ENCODE results near the gene WSB1.

The WSB1 gene

DNA sequence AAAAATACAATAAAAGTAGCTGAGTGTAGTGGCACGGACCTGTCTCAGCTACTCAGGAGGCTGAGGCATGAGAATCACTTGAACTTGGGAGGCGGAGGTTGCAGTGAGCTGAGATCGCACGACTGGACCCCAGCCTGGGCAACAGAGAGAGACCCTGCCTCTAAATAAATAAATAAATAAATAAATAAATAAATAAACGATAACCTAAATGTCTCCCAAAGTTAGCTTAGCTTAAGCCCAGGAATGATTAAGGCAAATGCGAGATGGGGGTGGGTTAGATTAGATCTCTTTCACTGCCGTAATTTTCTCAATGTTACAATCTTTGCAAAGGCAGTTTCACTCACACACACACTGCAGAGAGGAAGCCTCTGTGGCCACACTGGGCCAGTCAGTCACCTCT is 46.7 kb downstream of the WSB1 start:
- H3K9me3 ChIP-seq (ENCODE audit: control extremely low read depth in 1 of 5, control insufficient read depth in 4 of 5, insufficient read depth in 2 of 5, low read depth in 1 of 5, low read length in 4 of 5): peaks cover 0 to 3% (median 0%) of the 10 kb centered on the region in 5 experiments
- no peak overlapping the region for H3K27ac ChIP-seq (ENCODE audit: insufficient read depth in 1 of 2, low read depth in 1 of 2, low read length in 2 of 2, poor library complexity in 1 of 2, severe bottlenecking in 2 of 2)
- ChIA-PET CTCF (interaction anchor here (0.8 to 6.2 kb wide), 4 partner anchors 7 to 116 kb away, joined by 3 to 34 read pairs (median 4); partner anchors contain the start of gene KSR1), POLR2A (no interaction called here)
- H3K27me3 ChIP-seq (replicated peaks in 2 of 5; ENCODE audit: control insufficient read depth in 4 of 5, insufficient read depth in 5 of 5, low read length in 4 of 5): no peaks in the 10 kb centered on the region
- H3K4me3 ChIP-seq (ENCODE audit: control insufficient read depth in 1 of 7, extremely low read depth in 1 of 7, insufficient read depth in 4 of 7, low read depth in 2 of 7, low read length in 6 of 7): no peak overlapping the region
- H3K4me1 ChIP-seq (ENCODE audit: control extremely low read depth in 1 of 4, control insufficient read depth in 4 of 4, insufficient read depth in 4 of 4, low read length in 3 of 4): peaks cover 0 to 59% (median 40%) of the 10 kb centered on the region in 4 experiments
- peak in 1 of 3 donors; percentile 35 for DNase-seq
- H3K36me3 ChIP-seq (ENCODE audit: control insufficient read depth in 4 of 4, insufficient read depth in 4 of 4, low read length in 3 of 4): no peaks in the 10 kb centered on the region
- WGBS (ENCODE audit: insufficient coverage): 60% methylated on average over 1 of the region's 7 CpGs

DNA sequence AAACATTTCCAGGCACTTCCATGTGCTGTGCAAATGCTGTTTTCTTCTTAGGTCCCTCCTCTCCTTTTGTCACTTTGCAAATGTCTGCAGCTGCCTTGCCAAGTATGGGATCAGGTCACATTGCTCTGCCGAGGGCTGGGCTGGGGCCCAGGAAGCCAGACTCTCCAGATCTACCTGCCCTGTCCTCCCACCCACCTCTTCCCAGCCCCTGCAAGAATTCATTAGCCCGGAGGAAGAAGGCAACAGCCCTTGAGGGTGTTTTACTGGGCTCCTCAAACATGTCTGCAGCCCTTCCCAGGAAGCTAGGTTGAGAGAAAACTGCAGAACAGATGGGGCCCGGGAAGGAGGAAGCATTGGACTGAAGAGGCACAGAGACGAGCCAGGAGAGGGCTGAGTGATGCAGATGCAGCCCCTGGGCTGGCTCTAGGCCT is 47.1 kb downstream of the WSB1 start:
- POLR2A ChIA-PET: no interaction called here
- no peak for DNase-seq
- H3K27me3 ChIP-seq (replicated peaks in 2 of 5; ENCODE audit: control insufficient read depth in 4 of 5, insufficient read depth in 5 of 5, low read length in 4 of 5): no peaks in the 10 kb centered on the region

DNA sequence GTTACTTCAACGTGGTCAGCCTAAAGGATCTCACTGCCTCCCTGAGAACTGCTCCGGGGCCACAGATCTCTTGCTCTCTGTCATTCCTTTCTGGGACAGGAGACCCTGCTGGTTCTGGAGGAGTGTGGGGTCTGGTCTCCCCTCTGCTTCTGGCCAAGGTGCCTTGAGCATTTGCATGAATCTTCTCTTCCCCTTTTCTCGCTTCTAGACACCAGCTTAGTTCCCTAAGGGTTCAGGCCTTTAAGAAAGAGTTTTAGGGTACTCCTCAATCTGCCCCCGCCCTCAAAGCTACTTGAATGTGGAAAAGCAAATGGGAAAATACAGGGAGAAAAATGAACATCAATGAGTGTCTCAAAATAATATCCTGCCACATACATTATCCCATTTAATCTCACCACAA is 48.1 kb downstream of the WSB1 start:
- peaks cover 0 to 3% (median 0%) of the 10 kb centered on the region in 5 experiments for H3K9me3 ChIP-seq (ENCODE audit: control extremely low read depth in 1 of 5, control insufficient read depth in 4 of 5, insufficient read depth in 2 of 5, low read depth in 1 of 5, low read length in 4 of 5)
- CTCF ChIA-PET: interaction anchor here (2.1 to 6.2 kb wide), 2 partner anchors 9 to 98 kb away, joined by 4 to 34 read pairs; no protein-coding TSS in a partner anchor
- H3K4me3 ChIP-seq (ENCODE audit: control insufficient read depth in 1 of 7, extremely low read depth in 1 of 7, insufficient read depth in 4 of 7, low read depth in 2 of 7, low read length in 6 of 7): no peak overlapping the region
- peaks cover 0 to 68% (median 42%) of the 10 kb centered on the region in 4 experiments for H3K4me1 ChIP-seq (ENCODE audit: control extremely low read depth in 1 of 4, control insufficient read depth in 4 of 4, insufficient read depth in 4 of 4, low read length in 3 of 4)
- H3K27ac ChIP-seq (ENCODE audit: insufficient read depth in 1 of 2, low read depth in 1 of 2, low read length in 2 of 2, poor library complexity in 1 of 2, severe bottlenecking in 2 of 2): no peak overlapping the region
- POLR2A ChIA-PET: no interaction called here
- peak in 2 of 3 donors; percentile 30 to 34 for DNase-seq
- WGBS (ENCODE audit: insufficient coverage): 92% methylated on average over 2 of the region's 4 CpGs
- no peaks in the 10 kb centered on the region for H3K27me3 ChIP-seq (replicated peaks in 2 of 5; ENCODE audit: control insufficient read depth in 4 of 5, insufficient read depth in 5 of 5, low read length in 4 of 5)
- no peaks in the 10 kb centered on the region for H3K36me3 ChIP-seq (ENCODE audit: control insufficient read depth in 4 of 4, insufficient read depth in 4 of 4, low read length in 3 of 4)

More for the DNA sequence above, 47.1 kb downstream of the WSB1 start:
- no peak overlapping the region for H3K4me3 ChIP-seq (ENCODE audit: control insufficient read depth in 1 of 7, extremely low read depth in 1 of 7, insufficient read depth in 4 of 7, low read depth in 2 of 7, low read length in 6 of 7)
- H3K9me3 ChIP-seq (ENCODE audit: control extremely low read depth in 1 of 5, control insufficient read depth in 4 of 5, insufficient read depth in 2 of 5, low read depth in 1 of 5, low read length in 4 of 5): peaks cover 0 to 3% (median 0%) of the 10 kb centered on the region in 5 experiments
- no peaks in the 10 kb centered on the region for H3K36me3 ChIP-seq (ENCODE audit: control insufficient read depth in 4 of 4, insufficient read depth in 4 of 4, low read length in 3 of 4)
- CTCF ChIA-PET: interaction anchor here (0.8 to 6.2 kb wide), 4 partner anchors 8 to 115 kb away, joined by 3 to 34 read pairs (median 4); partner anchors contain the start of gene KSR1
- H3K4me1 ChIP-seq (ENCODE audit: control extremely low read depth in 1 of 4, control insufficient read depth in 4 of 4, insufficient read depth in 4 of 4, low read length in 3 of 4): peaks cover 0 to 62% (median 38%) of the 10 kb centered on the region in 4 experiments
- H3K27ac ChIP-seq (ENCODE audit: insufficient read depth in 1 of 2, low read depth in 1 of 2, low read length in 2 of 2, poor library complexity in 1 of 2, severe bottlenecking in 2 of 2): peak overlapping the region; percentile 12 to 26
- 15% methylated on average over 4 of the region's 4 CpGs for WGBS (ENCODE audit: insufficient coverage)

DNA sequence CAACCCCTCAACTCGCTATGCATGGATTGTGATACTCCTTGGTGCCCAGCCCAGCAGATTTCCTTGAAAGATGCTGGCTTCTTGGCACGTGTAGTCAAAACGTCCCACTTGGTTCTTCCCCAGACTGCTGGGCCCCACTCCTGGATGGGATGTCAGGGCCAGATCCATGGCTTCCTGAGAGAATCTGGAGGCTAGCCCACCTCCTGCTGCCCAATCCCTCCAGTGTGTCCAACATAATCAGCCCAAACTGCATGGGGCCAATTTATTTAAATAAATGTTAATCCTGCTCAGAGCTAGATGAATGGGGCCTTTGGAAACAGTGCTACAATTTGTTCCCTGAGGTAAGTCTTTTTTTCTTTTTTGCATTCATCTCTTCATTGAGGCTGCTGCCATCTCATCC is 49.4 kb downstream of the WSB1 start:
- ChIA-PET POLR2A (no interaction called here), CTCF (interaction anchor here (0.8 to 6.2 kb wide), 6 partner anchors 10 to 258 kb away, joined by 3 to 34 read pairs (median 6); no protein-coding TSS in a partner anchor)
- no peak for DNase-seq
- H3K27me3 ChIP-seq (replicated peaks in 2 of 5; ENCODE audit: control insufficient read depth in 4 of 5, insufficient read depth in 5 of 5, low read length in 4 of 5): no peaks in the 10 kb centered on the region
- no peak overlapping the region for H3K27ac ChIP-seq (ENCODE audit: insufficient read depth in 1 of 2, low read depth in 1 of 2, low read length in 2 of 2, poor library complexity in 1 of 2, severe bottlenecking in 2 of 2)
- H3K9me3 ChIP-seq (ENCODE audit: control extremely low read depth in 1 of 5, control insufficient read depth in 4 of 5, insufficient read depth in 2 of 5, low read depth in 1 of 5, low read length in 4 of 5): peaks cover 0 to 3% (median 0%) of the 10 kb centered on the region in 5 experiments
- H3K4me1 ChIP-seq (ENCODE audit: control extremely low read depth in 1 of 4, control insufficient read depth in 4 of 4, insufficient read depth in 4 of 4, low read length in 3 of 4): peaks cover 0 to 76% (median 46%) of the 10 kb centered on the region in 4 experiments
- 98% methylated on average over 3 of the region's 3 CpGs for WGBS (ENCODE audit: insufficient coverage)
- H3K36me3 ChIP-seq (ENCODE audit: control insufficient read depth in 4 of 4, insufficient read depth in 4 of 4, low read length in 3 of 4): no peaks in the 10 kb centered on the region
- no peak overlapping the region for H3K4me3 ChIP-seq (ENCODE audit: control insufficient read depth in 1 of 7, extremely low read depth in 1 of 7, insufficient read depth in 4 of 7, low read depth in 2 of 7, low read length in 6 of 7)

- H3K27ac ChIP-seq (ENCODE audit: insufficient read depth in 1 of 2, low read depth in 1 of 2, low read length in 2 of 2, poor library complexity in 1 of 2, severe bottlenecking in 2 of 2): peak overlapping the region; percentile 10 to 74
- no peaks in the 10 kb centered on the region for H3K36me3 ChIP-seq (ENCODE audit: control insufficient read depth in 4 of 4, insufficient read depth in 4 of 4, low read length in 3 of 4)
- H3K4me1 ChIP-seq (ENCODE audit: control extremely low read depth in 1 of 4, control insufficient read depth in 4 of 4, insufficient read depth in 4 of 4, low read length in 3 of 4): peaks cover 0 to 79% (median 48%) of the 10 kb centered on the region in 4 experiments
- CTCF ChIA-PET: interaction anchor here (0.8 to 6.2 kb wide), 8 partner anchors 11 to 266 kb away, joined by 3 to 34 read pairs (median 5); no protein-coding TSS in a partner anchor
- peak overlapping the region in 2 of 7 experiments; percentile 25 to 31 for H3K4me3 ChIP-seq (ENCODE audit: control insufficient read depth in 1 of 7, extremely low read depth in 1 of 7, insufficient read depth in 4 of 7, low read depth in 2 of 7, low read length in 6 of 7)
- DNase-seq: peak; percentile 45 to 95 (median 93)
- POLR2A ChIA-PET: interaction anchor here (1.0 kb wide), 1 partner anchor 50 kb away, joined by 4 read pairs; the partner anchor contains the start of gene WSB1
- H3K9me3 ChIP-seq (ENCODE audit: control extremely low read depth in 1 of 5, control insufficient read depth in 4 of 5, insufficient read depth in 2 of 5, low read depth in 1 of 5, low read length in 4 of 5): peaks cover 0 to 3% (median 0%) of the 10 kb centered on the region in 5 experiments
- no peaks in the 10 kb centered on the region for H3K27me3 ChIP-seq (replicated peaks in 2 of 5; ENCODE audit: control insufficient read depth in 4 of 5, insufficient read depth in 5 of 5, low read length in 4 of 5)
- 13% methylated on average over 3 of the region's 3 CpGs for WGBS (ENCODE audit: insufficient coverage)
Measured at GRCh38 chr17:27343977-27344607, 50.2 kb downstream of the WSB1 start.

DNA sequence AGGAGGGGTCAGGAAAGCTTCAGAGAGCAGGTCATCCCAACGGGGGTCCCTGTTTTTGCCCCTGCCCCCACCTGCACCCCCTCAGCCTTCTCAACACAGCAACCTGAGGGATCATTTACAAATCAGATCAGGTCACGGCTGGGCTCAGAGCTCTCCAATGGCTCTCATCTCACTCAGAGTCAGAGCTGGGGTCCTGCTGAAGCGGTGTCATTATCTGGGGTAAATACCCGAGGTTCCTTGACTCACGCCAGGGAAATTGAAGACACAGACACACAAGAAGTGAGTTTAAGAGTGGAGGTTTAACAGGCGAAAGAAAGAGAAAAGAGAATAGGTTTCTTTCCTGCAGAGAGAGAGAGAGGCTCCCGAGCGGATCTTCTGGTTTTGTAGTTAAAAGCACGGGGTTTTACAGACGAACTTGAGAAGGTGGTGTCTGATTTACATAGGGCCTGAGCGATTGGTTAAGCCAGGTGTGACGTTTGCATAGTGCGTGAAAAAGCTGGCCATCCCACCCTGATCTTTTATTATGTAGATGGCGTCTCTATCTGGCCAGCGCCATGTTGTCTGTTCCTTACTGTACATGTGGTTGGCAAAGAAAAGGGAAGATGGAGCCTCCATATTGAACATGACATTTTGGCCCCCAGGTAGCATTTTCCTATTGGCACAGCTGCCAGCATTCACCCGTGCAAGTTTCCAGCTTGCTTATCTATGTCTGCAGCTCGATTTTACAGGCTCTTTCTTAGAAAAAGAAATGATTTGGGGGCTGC is 51.4 kb downstream of the WSB1 start:
- 86% methylated on average over 15 of the region's 17 CpGs for WGBS (ENCODE audit: insufficient coverage)
- H3K4me3 ChIP-seq (ENCODE audit: control insufficient read depth in 1 of 7, extremely low read depth in 1 of 7, insufficient read depth in 4 of 7, low read depth in 2 of 7, low read length in 6 of 7): no peak overlapping the region
- no peaks in the 10 kb centered on the region for H3K36me3 ChIP-seq (ENCODE audit: control insufficient read depth in 4 of 4, insufficient read depth in 4 of 4, low read length in 3 of 4)
- ChIA-PET POLR2A (no interaction called here), CTCF (interaction anchor here (0.9 to 6.2 kb wide), 5 partner anchors 12 to 265 kb away, joined by 3 to 34 read pairs (median 5); no protein-coding TSS in a partner anchor)
- H3K9me3 ChIP-seq (ENCODE audit: control extremely low read depth in 1 of 5, control insufficient read depth in 4 of 5, insufficient read depth in 2 of 5, low read depth in 1 of 5, low read length in 4 of 5): no peaks in the 10 kb centered on the region
- peaks cover 0 to 75% (median 45%) of the 10 kb centered on the region in 4 experiments for H3K4me1 ChIP-seq (ENCODE audit: control extremely low read depth in 1 of 4, control insufficient read depth in 4 of 4, insufficient read depth in 4 of 4, low read length in 3 of 4)
- peak overlapping the region; percentile 7 to 74 for H3K27ac ChIP-seq (ENCODE audit: insufficient read depth in 1 of 2, low read depth in 1 of 2, low read length in 2 of 2, poor library complexity in 1 of 2, severe bottlenecking in 2 of 2)
- peak in 1 of 3 donors; percentile 31 for DNase-seq
- no peaks in the 10 kb centered on the region for H3K27me3 ChIP-seq (replicated peaks in 2 of 5; ENCODE audit: control insufficient read depth in 4 of 5, insufficient read depth in 5 of 5, low read length in 4 of 5)
